Testis (tissue), 3 donors: Measurements from ENCODE around the gene KRT14. TPM values are rescaled to one million over a fixed set of nuclear protein-coding genes. Genes with fewer than 3 reads are reported as not detected.
"Not testable (repeated sequence)": the region's sequence is repeated elsewhere in the genome, so short reads cannot be mapped to it uniquely, and the experiment has no call there.

Source experiments
- DNase-seq: peaks from one replicate; pipeline ENCODE4 v3.0.0-alpha.2; 2019
- H3K27ac ChIP-seq, 2 donors: fragments of 200-600 bp; sonication (generic); one replicate each; pipeline ENCODE4 v1.5.1; 2019
- H3K27me3 ChIP-seq: fragments of 200-600 bp; sonication (generic); one replicate; pipeline ENCODE4 v1.5.1; 2019
- H3K36me3 ChIP-seq: fragments of 200-600 bp; sonication (generic); one replicate; pipeline ENCODE4 v1.5.1; 2017; ENCODE audit warnings: low read depth; ENCODE audit errors: missing control alignments
- H3K4me1 ChIP-seq: fragments of 200-600 bp; sonication (generic); one replicate; pipeline ENCODE4 v1.5.1; 2019
- H3K4me3 ChIP-seq, 2 donors: fragments of 200-600 bp; sonication (generic); one replicate each; pipeline ENCODE4 v1.5.1; 2017 to 2019
- H3K9me3 ChIP-seq: fragments of 200-600 bp; sonication (generic); one replicate; pipeline ENCODE4 v1.5.1; 2017
- CTCF ChIP-seq, 3 experiments: fragments of 450-650 bp in 2 of 3; fragments of 200-600 bp in 1 of 3; sonication (generic) in 1 of 3; IDR thresholded peaks; one replicate each; pipeline ENCODE4 v1.5.1; 2016 to 2019; ENCODE audit warnings: antibody characterized with exemption in 3 of 3, mild to moderate bottlenecking in 2 of 3, moderate library complexity in 1 of 3
- POLR2A ChIP-seq: fragments of 450-650 bp; IDR thresholded peaks from one replicate; pipeline ENCODE4 v1.6.1; 2017; ENCODE audit warnings: antibody characterized with exemption, mild to moderate bottlenecking, moderate library complexity
- WGBS, 2 donors: methylation state at CpG; one replicate each; pipeline ENCODE4 v1.1.5; 2018; 5-methylcytosine and 5-hydroxymethylcytosine counted together
- intact Hi-C: fragments of 100-400 bp; cut with DNase I; formaldehyde crosslinking; loops from one replicate; pipeline ENCODE4 v1.15.1; 2023; ENCODE audit warnings: low total_unique reads
- polyA plus RNA-seq: library from polyadenylated mRNA; stranded (reverse); fragments of 350-450 nt; fragmentation: Illumina TruSeq; extraction: RNeasy Lipid Tissue Mini Kit (QIAGEN cat#74804); gene quantifications from one replicate; pipeline ENCODE4 v1.2.3, GENCODE V29; 2014; ENCODE audit warnings: low read depth, low replicate concordance; ENCODE audit not compliant: insufficient read depth
- total RNA-seq, 2 donors: library from RNA; depleted of rRNA; stranded (reverse); fragments of >200 nt; gene quantifications; one replicate each; pipeline ENCODE4 v1.2.3, GENCODE V29; 2016

The KRT14 gene
- total and polyA plus RNA-seq, 3 donors from 2014 or later: 0.24 to 0.37 TPM; not detected in 1

GRCh38 chr17:41583137-41584127, 3.3 kb downstream of the KRT14 start:
- Histone ChIP-seq H3K9me3 (no peaks in the 10 kb centered on the region), H3K36me3 (no peaks in the 10 kb centered on the region), H3K4me3 (no peak overlapping the region), H3K27ac (no peak overlapping the region), H3K4me1 (no peaks in the 10 kb centered on the region), H3K27me3 (no peaks in the 10 kb centered on the region)
- no peak for DNase-seq
- TF ChIP-seq CTCF (IDR thresholded peaks at IDR 0.05) (no peak), POLR2A (no peak)
- 88 to 89% methylated on average over 30 to 33 of the region's 33 CpGs for WGBS, 2 donors
- intact Hi-C loops: no loop called here

- H3K9me3 ChIP-seq, H3K27ac ChIP-seq, intact Hi-C loops, H3K27me3 ChIP-seq, H3K4me1 ChIP-seq, DNase-seq, H3K4me3 ChIP-seq, H3K36me3 ChIP-seq: not testable (repeated sequence)
- 90 to 93% methylated on average over 13 of the region's 13 CpGs for WGBS, 2 donors
These were observed 4.4 kb downstream of the KRT14 start for GRCh38 chr17:41582061-41582968.

- Histone ChIP-seq H3K27ac (no peak overlapping the region), H3K36me3 (no peaks in the 10 kb centered on the region), H3K4me1 (no peaks in the 10 kb centered on the region), H3K9me3 (no peaks in the 10 kb centered on the region), H3K4me3 (no peak overlapping the region), H3K27me3 (no peaks in the 10 kb centered on the region)
- TF ChIP-seq CTCF (IDR thresholded peaks at IDR 0.05): no peak
- TF ChIP-seq POLR2A: no peak
- 91 to 96% methylated on average over 4 of the region's 4 CpGs for WGBS, 2 donors
- DNase-seq: no peak
- intact Hi-C loops: no loop called here
These were observed 5.2 kb downstream of the KRT14 start for GRCh38 chr17:41581366-41582060.

GRCh38 chr17:41580687-41581365, 5.9 kb downstream of the KRT14 start:
- 55 to 68% methylated on average over 1 of the region's 1 CpG for WGBS, 2 donors
- no peak for DNase-seq
- intact Hi-C loops: no loop called here
- Histone ChIP-seq H3K36me3 (no peaks in the 10 kb centered on the region), H3K27me3 (no peaks in the 10 kb centered on the region), H3K27ac (no peak overlapping the region), H3K9me3 (no peaks in the 10 kb centered on the region), H3K4me3 (no peak overlapping the region), H3K4me1 (no peaks in the 10 kb centered on the region)
- TF ChIP-seq POLR2A: no peak

- WGBS, 2 donors: 92 to 93% methylated on average over 2 of the region's 2 CpGs
- intact Hi-C loops: no loop called here
- no peaks in the 10 kb centered on the region for H3K27me3 ChIP-seq
- H3K36me3 ChIP-seq: no peaks in the 10 kb centered on the region
- H3K4me1 ChIP-seq: no peaks in the 10 kb centered on the region
- no peaks in the 10 kb centered on the region for H3K9me3 ChIP-seq
- no peak for DNase-seq
- H3K4me3 ChIP-seq: no peak overlapping the region
- H3K27ac ChIP-seq: no peak overlapping the region
- TF ChIP-seq POLR2A: no peak
- no peak for TF ChIP-seq CTCF (IDR thresholded peaks at IDR 0.05)
These were observed 6.5 kb downstream of the KRT14 start for GRCh38 chr17:41580244-41580575.
